ENCODE results near the gene SAMSN1. TPM values are rescaled to one million over a fixed set of nuclear protein-coding genes. Genes with fewer than 3 reads are reported as not detected.

SAMSN1 gene
- total and polyA plus RNA-seq, 2 of the 8 experiments (the other 6 are each of a cell fraction or from before 2014, with no cell fraction given) = 0.50 to 3.0 TPM

DNA sequence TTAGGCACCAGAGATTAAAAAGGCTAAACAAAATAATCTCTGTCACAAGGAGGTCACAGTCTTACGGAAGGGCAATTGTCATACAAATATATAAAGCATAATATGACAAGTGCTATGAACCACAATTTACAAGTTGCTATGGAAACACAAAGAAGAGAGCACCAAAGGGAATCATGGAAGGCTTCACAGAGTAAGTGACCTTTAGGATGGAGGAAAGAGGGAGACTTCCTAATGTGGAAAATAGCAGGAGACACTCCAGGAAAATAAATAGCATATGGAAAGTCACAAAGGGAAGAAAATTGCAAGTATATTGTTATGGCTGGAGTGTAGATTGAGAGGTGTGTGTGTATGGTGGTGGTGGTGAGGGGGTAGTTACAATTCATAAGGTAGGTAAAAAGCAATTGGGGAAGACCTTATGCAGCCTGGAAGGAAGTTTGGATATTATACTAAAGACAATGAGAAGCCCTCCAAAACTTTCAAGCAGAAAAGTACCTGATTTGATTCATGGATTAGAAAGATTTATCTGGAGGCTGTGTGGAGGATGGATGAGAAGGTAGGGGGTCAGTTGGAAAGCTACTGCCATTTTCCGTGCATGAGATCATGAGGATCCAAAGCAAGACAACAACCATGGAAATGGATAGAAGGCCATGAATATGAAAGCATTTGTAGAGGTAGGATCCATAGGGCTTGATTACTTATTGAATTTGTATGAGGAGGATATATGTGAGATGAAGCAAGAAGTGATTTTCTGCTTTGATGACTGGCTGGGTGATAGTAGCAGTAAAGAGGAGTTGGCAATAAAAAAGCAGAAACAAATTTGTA lies 61.7 kb downstream of the SAMSN1 start (continued):
- TF ChIP-seq CTBP2 (IDR thresholded peaks at IDR 0.05; ENCODE audit: borderline replicate concordance, insufficient read depth, insufficient read length, low read length) = no peak
- no peak for TF ChIP-seq CHD1 (IDR thresholded peaks at IDR 0.05; ENCODE audit: low read depth, low read length)
- TF ChIP-seq SP4 (IDR thresholded peaks at IDR 0.05; ENCODE audit: low read length) = no peak
- no peak for TF ChIP-seq SUZ12 (IDR thresholded peaks at IDR 0.05; ENCODE audit: low read length)
- no peak for TF ChIP-seq NANOG (IDR thresholded peaks at IDR 0.05; ENCODE audit: insufficient read depth, low read depth, low read length, poor library complexity, severe bottlenecking)

Data from H1 (cell line).